ENCODE results near the gene SMIM32. TPM values are rescaled to one million over a fixed set of nuclear protein-coding genes. Genes with fewer than 3 reads are reported as not detected.

SMIM32 gene
- total and polyA plus RNA-seq, 2 of the 4 experiments (the other 2 are of a cell fraction): not detected

DNA sequence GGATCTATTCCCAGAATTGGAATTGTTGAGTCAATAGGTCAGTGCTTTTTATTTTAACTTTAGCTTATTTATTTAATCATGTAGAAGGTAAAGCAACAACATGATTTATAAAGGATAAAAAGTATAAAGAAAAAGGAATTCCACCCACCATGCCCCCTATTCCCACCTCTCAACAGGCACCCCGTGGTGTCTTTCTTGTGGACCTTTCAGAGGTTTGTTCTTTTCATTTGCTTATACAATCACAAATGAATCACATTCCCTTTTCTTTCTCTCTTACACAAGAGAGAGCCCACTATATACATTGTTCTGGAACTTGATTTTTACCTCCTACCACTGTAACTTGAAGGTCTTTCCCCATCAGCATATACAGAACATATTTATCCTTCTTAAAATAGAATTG, 37.2 kb upstream of the SMIM32 start:
- H3K27ac ChIP-seq (ENCODE audit: insufficient read depth, low read length): no peak overlapping the region
- H2BK20ac ChIP-seq (ENCODE audit: low read depth, low read length): no peak overlapping the region
- ATAC-seq (ENCODE audit: low read depth) (no peak), DNase-seq (no peak)
- ChIA-PET CTCF (interaction anchor here (1.0 kb wide), 1 partner anchor 19 kb away, joined by 3 read pairs; no protein-coding TSS in a partner anchor), POLR2A (ENCODE audit: unreplicated experiment) (no interaction called here)
- no peak overlapping the region for H3K9ac ChIP-seq (ENCODE audit: low read depth, low read length)
- H3K36me3 ChIP-seq (ENCODE audit: control insufficient read depth, insufficient read depth, low read length): no peaks in the 10 kb centered on the region
- H3K4ac ChIP-seq (ENCODE audit: low read depth, low read length): no peak overlapping the region
- H3K18ac ChIP-seq (ENCODE audit: low read depth, low read length): no peak overlapping the region
- no peak overlapping the region for H2BK120ac ChIP-seq (ENCODE audit: low read depth, low read length)
- no peaks in the 10 kb centered on the region for H3K4me1 ChIP-seq (ENCODE audit: control insufficient read depth, insufficient read depth, low read length)
- H3K56ac ChIP-seq (ENCODE audit: extremely low read depth, insufficient read depth, low read length): no peak overlapping the region
- no peak overlapping the region for H2BK5ac ChIP-seq (ENCODE audit: low read depth, low read length, poor library complexity, severe bottlenecking)
- H3K4me3 ChIP-seq (ENCODE audit: insufficient read depth, low read depth, low read length): no peak overlapping the region
- intact Hi-C loops (cut with micrococcal nuclease): no loop called here
- H2AK5ac ChIP-seq (ENCODE audit: low read depth, low read length): no peak overlapping the region
- no peak overlapping the region for H2BK15ac ChIP-seq (ENCODE audit: low read depth, low read length)
- H3K9me3 ChIP-seq (ENCODE audit: control insufficient read depth, insufficient read depth, low read length): no peaks in the 10 kb centered on the region
- in situ Hi-C loops (cut with MboI; ENCODE audit: low sequenced_read_pairs): no loop called here
- no peak overlapping the region for H4K5ac ChIP-seq (ENCODE audit: low read depth, low read length)
- no peaks in the 10 kb centered on the region for H3K9me1 ChIP-seq (ENCODE audit: insufficient read depth, low read length)
- TF ChIP-seq CEBPB (IDR thresholded peaks at IDR 0.05; ENCODE audit: low read depth, low read length) (no peak), MAZ (IDR thresholded peaks at IDR 0.05; ENCODE audit: borderline replicate concordance, low read depth, low read length) (no peak), CHD1 (IDR thresholded peaks at IDR 0.05; ENCODE audit: low read depth, low read length) (no peak), SMC3 (IDR thresholded peaks at IDR 0.05; ENCODE audit: low read depth, low read length) (no peak), NFE2L2 (IDR thresholded peaks at IDR 0.05; ENCODE audit: low read depth, low read length) (no peak), FOS (IDR thresholded peaks at IDR 0.05; ENCODE audit: low read depth, low read length) (no peak), RFX5 (IDR thresholded peaks at IDR 0.05; ENCODE audit: low read depth, low read length) (no peak)
- TF ChIP-seq, protein P1, sequence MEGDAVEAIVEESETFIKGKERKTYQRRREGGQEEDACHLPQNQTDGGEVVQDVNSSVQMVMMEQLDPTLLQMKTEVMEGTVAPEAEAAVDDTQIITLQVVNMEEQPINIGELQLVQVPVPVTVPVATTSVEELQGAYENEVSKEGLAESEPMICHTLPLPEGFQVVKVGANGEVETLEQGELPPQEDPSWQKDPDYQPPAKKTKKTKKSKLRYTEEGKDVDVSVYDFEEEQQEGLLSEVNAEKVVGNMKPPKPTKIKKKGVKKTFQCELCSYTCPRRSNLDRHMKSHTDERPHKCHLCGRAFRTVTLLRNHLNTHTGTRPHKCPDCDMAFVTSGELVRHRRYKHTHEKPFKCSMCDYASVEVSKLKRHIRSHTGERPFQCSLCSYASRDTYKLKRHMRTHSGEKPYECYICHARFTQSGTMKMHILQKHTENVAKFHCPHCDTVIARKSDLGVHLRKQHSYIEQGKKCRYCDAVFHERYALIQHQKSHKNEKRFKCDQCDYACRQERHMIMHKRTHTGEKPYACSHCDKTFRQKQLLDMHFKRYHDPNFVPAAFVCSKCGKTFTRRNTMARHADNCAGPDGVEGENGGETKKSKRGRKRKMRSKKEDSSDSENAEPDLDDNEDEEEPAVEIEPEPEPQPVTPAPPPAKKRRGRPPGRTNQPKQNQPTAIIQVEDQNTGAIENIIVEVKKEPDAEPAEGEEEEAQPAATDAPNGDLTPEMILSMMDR (conservative IDR thresholded peaks at IDR 0.05; ENCODE audit: low read depth, low read length): no peak
- TF ChIP-seq, protein P2, sequence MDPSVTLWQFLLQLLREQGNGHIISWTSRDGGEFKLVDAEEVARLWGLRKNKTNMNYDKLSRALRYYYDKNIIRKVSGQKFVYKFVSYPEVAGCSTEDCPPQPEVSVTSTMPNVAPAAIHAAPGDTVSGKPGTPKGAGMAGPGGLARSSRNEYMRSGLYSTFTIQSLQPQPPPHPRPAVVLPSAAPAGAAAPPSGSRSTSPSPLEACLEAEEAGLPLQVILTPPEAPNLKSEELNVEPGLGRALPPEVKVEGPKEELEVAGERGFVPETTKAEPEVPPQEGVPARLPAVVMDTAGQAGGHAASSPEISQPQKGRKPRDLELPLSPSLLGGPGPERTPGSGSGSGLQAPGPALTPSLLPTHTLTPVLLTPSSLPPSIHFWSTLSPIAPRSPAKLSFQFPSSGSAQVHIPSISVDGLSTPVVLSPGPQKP (IDR thresholded peaks at IDR 0.05; ENCODE audit: borderline replicate concordance, low read depth, low read length): no peak
- BruUV-seq (replicated peaks): no TSS peak
- H4K20me1 ChIP-seq (ENCODE audit: insufficient read depth, low read length): no peaks in the 10 kb centered on the region
- no peak overlapping the region for H4K8ac ChIP-seq (ENCODE audit: low read depth in 2 of 2, low read length in 2 of 2)
- no peak overlapping the region for H2AFZ ChIP-seq (replicated peaks; ENCODE audit: low read length, poor library complexity)
- H3K27me3 ChIP-seq (ENCODE audit: control insufficient read depth, insufficient read depth, low read length): peaks cover 7% of the 10 kb centered on the region; the same call in 1 of the 2 replicates
- no peaks in the 10 kb centered on the region for H3K79me1 ChIP-seq (ENCODE audit: low read depth in 1 of 2, low read length in 2 of 2)
- H3K4me2 ChIP-seq (ENCODE audit: low read depth, low read length): no peak overlapping the region
- no peak overlapping the region for H4K91ac ChIP-seq (ENCODE audit: insufficient read depth, low read depth, low read length)
- no peak overlapping the region for H2AK9ac ChIP-seq (replicated peaks; ENCODE audit: low read depth, low read length, poor library complexity)
- no peak overlapping the region for H3K14ac ChIP-seq (replicated peaks; ENCODE audit: low read depth, low read length)
- WGBS, 2 experiments (ENCODE audit: extremely low coverage in 2 of 2, insufficient read length in 1 of 2): no CpG with 5 or more reads among the region's 1 CpG
- dilution Hi-C loops (cut with HindIII; ENCODE audit: low sequenced_read_pairs, unreplicated experiment): no loop called here
- no peak overlapping the region for H3K23ac ChIP-seq (ENCODE audit: low read depth, low read length)

Data from IMR-90 (cell line).